Caco-2 (cell line): ENCODE measurements around the gene DDX50. TPM values are rescaled to one million over a fixed set of nuclear protein-coding genes. Genes with fewer than 3 reads are reported as not detected.
"Not testable (repeated sequence)": the region's sequence is repeated elsewhere in the genome, so short reads cannot be mapped to it uniquely, and the experiment has no call there.

Source experiments
- BruUV-seq: library from RNA; stranded (reverse); fragments of 400-500 nt; replicated peaks from 2 replicates; lab custom pipeline; 2021; lab: Mats Ljungman, UMichigan
- CTCF ChIA-PET: fragments of 300-600 bp; sonication (Branson Sonifier 250); formaldehyde crosslinking; loops from one replicate; lab custom pipeline; 2022; ENCODE audit warnings: antibody characterized with exemption; lab: Charles Lee
- POLR2A ChIA-PET: fragments of 300-600 bp; sonication (Branson Sonifier 250); formaldehyde crosslinking; loops from one replicate; lab custom pipeline; 2022; ENCODE audit warnings: antibody characterized with exemption; lab: Charles Lee
- DNase-seq, 2 experiments: peaks; one replicate each; pipeline versions ENCODE4 v3.0.0 to v3.0.0-alpha.2; 2020 to 2022
- H3K27me3 ChIP-seq: replicated peaks from 2 replicates; pipeline ENCODE4 v1.6.0; 2011; ENCODE audit warnings: low read length; ENCODE audit not compliant: control insufficient read depth, insufficient read depth
- H3K36me3 ChIP-seq: 2 replicates; pipeline ENCODE4 v1.5.1; 2011; ENCODE audit warnings: low read length; ENCODE audit not compliant: control insufficient read depth, insufficient read depth
- H3K4me1 ChIP-seq: fragments of 250-450 bp; sonication (Bioruptor Pico); 2 replicates; pipeline ENCODE4 v1.5.1; 2020; ENCODE audit warnings: mild to moderate bottlenecking
- H3K4me3 ChIP-seq: 2 replicates; pipeline ENCODE4 v1.5.1; 2011; ENCODE audit warnings: low read depth, mild to moderate bottlenecking, control low read depth, low read length
- H3K9me3 ChIP-seq: fragments of 250-450 bp; sonication (Bioruptor Pico); 2 replicates; pipeline ENCODE4 v1.5.1; 2020; ENCODE audit warnings: mild to moderate bottlenecking, moderate library complexity
- H3K27ac Mint-ChIP-seq: one replicate; pipeline ENCODE4 v1.8.0; 2022; ENCODE audit warnings: mixed read lengths; ENCODE audit not compliant: unreplicated experiment
- H3K27me3 Mint-ChIP-seq: one replicate; pipeline ENCODE4 v1.8.0; 2022; ENCODE audit warnings: mixed read lengths; ENCODE audit not compliant: insufficient read depth, unreplicated experiment
- H3K36me3 Mint-ChIP-seq: one replicate; pipeline ENCODE4 v1.8.0; 2022; ENCODE audit warnings: mild to moderate bottlenecking, mixed read lengths; ENCODE audit not compliant: insufficient read depth, unreplicated experiment
- H3K4me1 Mint-ChIP-seq: one replicate; pipeline ENCODE4 v1.8.0; 2022; ENCODE audit warnings: low read depth, mixed read lengths; ENCODE audit not compliant: unreplicated experiment
- H3K4me3 Mint-ChIP-seq: one replicate; pipeline ENCODE4 v1.8.0; 2022; ENCODE audit warnings: mild to moderate bottlenecking, moderate library complexity, mixed read lengths; ENCODE audit not compliant: unreplicated experiment
- H3K9me3 Mint-ChIP-seq: one replicate; pipeline ENCODE4 v1.8.0; 2022; ENCODE audit warnings: mixed read lengths; ENCODE audit not compliant: unreplicated experiment
- intact Hi-C: fragments of 100-400 bp; cut with micrococcal nuclease; formaldehyde crosslinking; loops from one replicate; pipeline ENCODE4 v1.10.0; 2022; ENCODE audit not compliant: unreplicated experiment
- total RNA-seq: library from RNA; stranded (reverse); gene quantifications from 2 replicates; pipeline ENCODE4 v1.2.3, GENCODE V29; 2022
- TF ChIP-seq, protein P1 (sequence below), 2 experiments: fragments of 200-600 bp in 1 of 2; IDR thresholded peaks; 1 replicate in 1 of 2; 2 replicates in 1 of 2; pipeline versions ENCODE4 v1.5.1 to v1.8.0; 2011 to 2022; ENCODE audit warnings: antibody characterized with exemption in 1 of 2, control low read depth in 1 of 2, inconsistent platforms in 1 of 2, low read depth in 1 of 2, low read length in 1 of 2, mild to moderate bottlenecking in 1 of 2, moderate library complexity in 1 of 2; ENCODE audit not compliant: insufficient read depth in 1 of 2, severe bottlenecking in 1 of 2, unreplicated experiment in 1 of 2

Gene DDX50
- total RNA-seq, 1 experiment from 2014 or later: 76.7 TPM

DNA sequence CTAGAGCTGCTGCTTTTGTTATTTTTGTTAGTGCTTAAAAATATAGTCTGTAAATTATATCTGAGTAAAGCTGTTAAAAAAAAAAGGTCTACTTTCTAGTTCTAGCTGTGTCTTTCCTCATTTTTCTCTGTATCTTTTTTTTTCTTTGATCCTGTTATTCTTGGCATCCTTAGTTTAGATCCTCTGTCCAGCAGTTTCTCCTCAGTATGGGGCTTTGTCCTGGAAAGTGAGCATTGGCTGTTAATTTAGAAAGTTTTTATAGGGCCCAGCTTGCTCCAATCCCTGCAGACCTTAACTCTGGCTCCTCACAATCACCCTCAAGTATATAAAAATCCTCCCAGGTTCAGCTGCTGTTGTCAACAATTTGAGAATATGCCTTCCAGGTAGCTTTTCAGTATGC, 23.5 kb downstream of the DDX50 start:
- Mint-ChIP-seq H3K36me3 (peaks cover 75% of the 10 kb centered on the region), H3K9me3 (no peaks in the 10 kb centered on the region), H3K27me3 (no peaks in the 10 kb centered on the region), H3K4me3 (no peak overlapping the region), H3K4me1 (peaks cover 9% of the 10 kb centered on the region), H3K27ac (no peak overlapping the region)
- ChIA-PET POLR2A (no interaction called here), CTCF (interaction anchor here (0.7 kb wide), 1 partner anchor 170 kb away, joined by 5 read pairs; no protein-coding TSS in a partner anchor)
- BruUV-seq: no TSS peak
- TF ChIP-seq, protein P1, sequence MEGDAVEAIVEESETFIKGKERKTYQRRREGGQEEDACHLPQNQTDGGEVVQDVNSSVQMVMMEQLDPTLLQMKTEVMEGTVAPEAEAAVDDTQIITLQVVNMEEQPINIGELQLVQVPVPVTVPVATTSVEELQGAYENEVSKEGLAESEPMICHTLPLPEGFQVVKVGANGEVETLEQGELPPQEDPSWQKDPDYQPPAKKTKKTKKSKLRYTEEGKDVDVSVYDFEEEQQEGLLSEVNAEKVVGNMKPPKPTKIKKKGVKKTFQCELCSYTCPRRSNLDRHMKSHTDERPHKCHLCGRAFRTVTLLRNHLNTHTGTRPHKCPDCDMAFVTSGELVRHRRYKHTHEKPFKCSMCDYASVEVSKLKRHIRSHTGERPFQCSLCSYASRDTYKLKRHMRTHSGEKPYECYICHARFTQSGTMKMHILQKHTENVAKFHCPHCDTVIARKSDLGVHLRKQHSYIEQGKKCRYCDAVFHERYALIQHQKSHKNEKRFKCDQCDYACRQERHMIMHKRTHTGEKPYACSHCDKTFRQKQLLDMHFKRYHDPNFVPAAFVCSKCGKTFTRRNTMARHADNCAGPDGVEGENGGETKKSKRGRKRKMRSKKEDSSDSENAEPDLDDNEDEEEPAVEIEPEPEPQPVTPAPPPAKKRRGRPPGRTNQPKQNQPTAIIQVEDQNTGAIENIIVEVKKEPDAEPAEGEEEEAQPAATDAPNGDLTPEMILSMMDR (IDR thresholded peaks at IDR 0.05; ENCODE audit: insufficient read depth in 1 of 2, low read depth in 1 of 2, low read length in 1 of 2, severe bottlenecking in 1 of 2, unreplicated experiment in 1 of 2): no peak
- Histone ChIP-seq H3K4me3 (no peak overlapping the region), H3K4me1 (peaks cover 5% of the 10 kb centered on the region; the same call in 1 of the 2 replicates), H3K36me3 (peaks cover 3% of the 10 kb centered on the region), H3K27me3 (no peaks in the 10 kb centered on the region), H3K9me3 (no peaks in the 10 kb centered on the region)
- intact Hi-C loops: no loop called here
- no peak for DNase-seq

DNA sequence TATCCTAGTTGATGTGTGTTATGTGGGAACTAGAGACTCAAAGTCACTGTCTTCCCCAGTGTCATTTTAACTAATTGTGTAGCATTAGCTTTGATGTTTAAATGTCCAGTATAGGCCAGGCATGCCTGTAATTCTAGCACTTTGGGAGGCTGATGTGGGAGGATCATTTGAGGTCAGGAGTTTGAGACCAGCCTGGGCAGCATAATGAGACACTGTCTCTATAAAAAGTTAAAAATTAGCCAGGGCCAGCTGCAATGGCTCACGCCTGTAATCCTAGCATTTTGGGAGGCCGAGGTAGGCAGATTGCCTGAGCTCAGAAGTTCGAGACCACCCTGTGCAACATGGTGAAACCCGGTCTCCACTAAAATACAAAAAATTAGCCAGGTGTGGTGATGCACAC, 24.4 kb downstream of the DDX50 start:
- Histone ChIP-seq H3K9me3 (no peaks in the 10 kb centered on the region), H3K4me3 (no peak overlapping the region), H3K36me3 (no peaks in the 10 kb centered on the region; the same call in 1 of the 2 replicates), H3K27me3 (no peaks in the 10 kb centered on the region), H3K4me1 (peaks cover 5% of the 10 kb centered on the region; the same call in 1 of the 2 replicates)
- H3K4me1 Mint-ChIP-seq: peaks cover 9% of the 10 kb centered on the region
- H3K36me3 Mint-ChIP-seq: peaks cover 75% of the 10 kb centered on the region
- intact Hi-C loops: no loop called here
- H3K4me3 Mint-ChIP-seq: no peak overlapping the region
- no peaks in the 10 kb centered on the region for H3K9me3 Mint-ChIP-seq
- DNase-seq: no peak
- TF ChIP-seq, protein P1 (IDR thresholded peaks at IDR 0.05; ENCODE audit: insufficient read depth in 1 of 2, low read depth in 1 of 2, low read length in 1 of 2, severe bottlenecking in 1 of 2, unreplicated experiment in 1 of 2): no peak
- BruUV-seq: no TSS peak
- POLR2A ChIA-PET: no interaction called here
- CTCF ChIA-PET: no interaction called here
- no peaks in the 10 kb centered on the region for H3K27me3 Mint-ChIP-seq
- H3K27ac Mint-ChIP-seq: no peak overlapping the region

DNA sequence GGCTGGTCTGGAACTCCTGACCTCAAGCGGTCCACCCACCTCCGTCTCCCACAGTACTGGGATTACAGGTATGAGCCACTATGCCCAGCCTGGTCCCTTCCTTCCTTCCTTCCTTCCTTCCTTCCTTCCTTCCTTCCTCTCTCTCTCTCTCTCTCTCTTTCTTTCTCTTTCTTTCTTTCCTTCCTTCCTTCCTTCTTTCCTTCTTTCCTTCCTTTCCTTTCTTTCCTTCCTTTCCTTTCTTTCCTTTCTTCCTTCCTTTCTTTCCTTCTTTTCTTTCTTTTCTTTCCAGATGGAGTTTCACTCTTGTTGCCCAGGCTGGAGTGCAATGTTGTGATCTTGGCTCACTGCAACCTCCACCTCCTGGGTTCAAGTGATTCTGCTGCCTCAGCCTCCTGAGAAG, 28.0 kb downstream of the DDX50 start:
- POLR2A ChIA-PET: interaction anchor here (0.7 kb wide), 2 partner anchors 27 to 41 kb away, joined by 5 to 7 read pairs; partner anchors contain the start of gene DDX21
- H3K9me3 Mint-ChIP-seq, H3K4me3 Mint-ChIP-seq, H3K27ac Mint-ChIP-seq, intact Hi-C loops, H3K36me3 ChIP-seq, H3K27me3 ChIP-seq, H3K4me3 ChIP-seq, CTCF ChIA-PET, H3K9me3 ChIP-seq, H3K27me3 Mint-ChIP-seq, BruUV-seq, DNase-seq, H3K4me1 Mint-ChIP-seq, H3K4me1 ChIP-seq: not testable (repeated sequence)
- H3K36me3 Mint-ChIP-seq: peaks cover 71% of the 10 kb centered on the region

DNA sequence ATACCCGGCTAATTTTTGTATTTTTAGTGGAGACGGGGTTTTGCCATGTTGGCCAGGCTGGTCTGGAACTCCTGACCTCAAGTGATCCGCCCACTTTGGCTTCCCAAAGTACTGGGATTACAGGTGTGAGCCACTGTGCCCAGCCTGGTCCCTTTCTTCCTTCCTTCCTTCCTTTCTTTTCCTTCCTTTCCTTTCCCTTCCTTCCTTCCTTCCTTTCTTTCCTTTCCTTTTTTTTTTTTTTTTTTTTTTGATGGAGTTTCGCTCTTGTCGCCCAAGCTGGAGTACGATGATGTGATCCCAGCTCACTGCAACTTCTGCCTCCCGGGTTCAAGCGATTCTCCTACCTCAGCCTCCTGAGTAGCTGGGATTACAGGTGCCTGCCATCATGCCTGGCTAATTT, 28.8 kb downstream of the DDX50 start:
- H3K9me3 ChIP-seq, H3K9me3 Mint-ChIP-seq, BruUV-seq, H3K27ac Mint-ChIP-seq, POLR2A ChIA-PET, H3K36me3 ChIP-seq, H3K4me3 Mint-ChIP-seq, CTCF ChIA-PET, H3K27me3 ChIP-seq, H3K4me1 ChIP-seq, DNase-seq, H3K4me1 Mint-ChIP-seq, intact Hi-C loops, H3K27me3 Mint-ChIP-seq, H3K4me3 ChIP-seq: not testable (repeated sequence)
- peaks cover 71% of the 10 kb centered on the region for H3K36me3 Mint-ChIP-seq

DNA sequence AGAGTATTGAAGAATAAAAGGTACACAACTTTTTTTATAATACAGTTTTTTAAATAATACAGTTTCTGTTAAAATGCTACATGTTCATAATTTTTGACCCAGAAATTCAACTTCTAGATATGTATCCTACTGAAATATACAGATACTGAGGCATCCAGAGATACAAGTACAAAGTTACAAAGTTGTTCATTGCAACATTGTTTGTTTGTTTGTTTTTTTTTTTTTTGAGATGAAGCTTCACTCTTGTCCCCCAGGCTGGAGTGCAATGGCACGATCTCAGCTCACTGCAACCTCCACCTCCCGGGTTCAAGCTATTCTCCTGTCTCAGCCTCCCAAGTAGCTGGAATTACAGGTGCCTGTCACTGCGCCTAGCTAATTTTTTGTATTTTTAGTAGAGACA, 31.7 kb downstream of the DDX50 start:
- H3K9me3 Mint-ChIP-seq, H3K4me3 ChIP-seq, H3K27me3 Mint-ChIP-seq, H3K27ac Mint-ChIP-seq, H3K9me3 ChIP-seq, H3K36me3 ChIP-seq, H3K27me3 ChIP-seq, POLR2A ChIA-PET, H3K4me3 Mint-ChIP-seq, BruUV-seq, H3K4me1 Mint-ChIP-seq, H3K4me1 ChIP-seq, intact Hi-C loops, DNase-seq: not testable (repeated sequence)
- CTCF ChIA-PET: interaction anchor here (0.7 to 0.9 kb wide), 2 partner anchors 49 to 237 kb away, joined by 3 to 5 read pairs; no protein-coding TSS in a partner anchor
- peaks cover 79% of the 10 kb centered on the region for H3K36me3 Mint-ChIP-seq
